GM10266 (cell line): ENCODE measurements around the gene PTGDR2.

Experiments
- DNase-seq: peaks from one replicate; pipeline ENCODE4 v3.0.0; 2012; ENCODE audit errors: extremely low spot score
- TF ChIP-seq, protein P1 (sequence below): IDR thresholded peaks from 2 replicates; pipeline ENCODE4 v1.5.1; 2012; ENCODE audit warnings: mild to moderate bottlenecking, low read depth; ENCODE audit not compliant: control insufficient read depth, insufficient read depth; ENCODE audit errors: missing control alignments

PTGDR2 gene

DNA sequence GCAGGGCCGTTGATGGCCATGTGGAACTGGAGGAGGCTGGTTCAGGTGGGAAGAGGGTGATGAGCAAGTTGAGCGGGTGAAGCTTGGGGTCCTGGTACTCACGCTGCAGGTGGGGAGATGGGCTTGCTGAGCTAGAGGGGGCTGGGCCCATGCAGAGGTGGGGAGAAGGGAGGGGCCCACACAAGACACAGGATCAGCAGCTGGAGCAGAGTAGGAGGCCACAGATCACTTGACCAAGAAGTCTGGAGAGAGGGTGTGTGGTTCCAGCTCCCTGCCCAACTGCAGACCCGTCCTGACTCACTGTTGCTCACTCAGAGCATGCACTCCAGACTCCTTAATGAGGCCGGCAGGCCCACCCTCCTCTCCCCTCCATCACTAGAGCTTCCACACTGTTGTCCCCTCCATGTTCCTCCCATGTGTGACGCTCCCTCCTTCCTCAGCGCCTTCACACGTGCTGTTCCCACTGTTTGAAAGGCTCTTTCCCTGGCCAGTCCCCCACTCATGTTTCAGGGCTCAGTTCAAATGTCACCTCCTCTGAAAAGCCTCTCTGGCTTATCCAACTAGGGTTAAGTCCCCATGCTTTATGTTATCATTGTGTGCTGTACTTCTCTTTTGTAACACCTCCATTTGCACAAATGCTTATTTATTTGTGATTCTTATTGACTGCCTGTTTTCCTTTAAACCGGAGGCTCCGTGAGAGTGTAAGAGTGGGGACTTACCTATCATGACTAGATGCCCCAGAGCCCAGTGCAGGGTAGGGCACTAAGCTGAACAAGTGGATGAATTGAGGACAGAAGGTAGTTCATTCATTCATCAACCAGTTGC, 11.5 kb downstream of the PTGDR2 start:
- DNase-seq = no peak
- TF ChIP-seq, protein P1, sequence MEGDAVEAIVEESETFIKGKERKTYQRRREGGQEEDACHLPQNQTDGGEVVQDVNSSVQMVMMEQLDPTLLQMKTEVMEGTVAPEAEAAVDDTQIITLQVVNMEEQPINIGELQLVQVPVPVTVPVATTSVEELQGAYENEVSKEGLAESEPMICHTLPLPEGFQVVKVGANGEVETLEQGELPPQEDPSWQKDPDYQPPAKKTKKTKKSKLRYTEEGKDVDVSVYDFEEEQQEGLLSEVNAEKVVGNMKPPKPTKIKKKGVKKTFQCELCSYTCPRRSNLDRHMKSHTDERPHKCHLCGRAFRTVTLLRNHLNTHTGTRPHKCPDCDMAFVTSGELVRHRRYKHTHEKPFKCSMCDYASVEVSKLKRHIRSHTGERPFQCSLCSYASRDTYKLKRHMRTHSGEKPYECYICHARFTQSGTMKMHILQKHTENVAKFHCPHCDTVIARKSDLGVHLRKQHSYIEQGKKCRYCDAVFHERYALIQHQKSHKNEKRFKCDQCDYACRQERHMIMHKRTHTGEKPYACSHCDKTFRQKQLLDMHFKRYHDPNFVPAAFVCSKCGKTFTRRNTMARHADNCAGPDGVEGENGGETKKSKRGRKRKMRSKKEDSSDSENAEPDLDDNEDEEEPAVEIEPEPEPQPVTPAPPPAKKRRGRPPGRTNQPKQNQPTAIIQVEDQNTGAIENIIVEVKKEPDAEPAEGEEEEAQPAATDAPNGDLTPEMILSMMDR = no peak

DNA sequence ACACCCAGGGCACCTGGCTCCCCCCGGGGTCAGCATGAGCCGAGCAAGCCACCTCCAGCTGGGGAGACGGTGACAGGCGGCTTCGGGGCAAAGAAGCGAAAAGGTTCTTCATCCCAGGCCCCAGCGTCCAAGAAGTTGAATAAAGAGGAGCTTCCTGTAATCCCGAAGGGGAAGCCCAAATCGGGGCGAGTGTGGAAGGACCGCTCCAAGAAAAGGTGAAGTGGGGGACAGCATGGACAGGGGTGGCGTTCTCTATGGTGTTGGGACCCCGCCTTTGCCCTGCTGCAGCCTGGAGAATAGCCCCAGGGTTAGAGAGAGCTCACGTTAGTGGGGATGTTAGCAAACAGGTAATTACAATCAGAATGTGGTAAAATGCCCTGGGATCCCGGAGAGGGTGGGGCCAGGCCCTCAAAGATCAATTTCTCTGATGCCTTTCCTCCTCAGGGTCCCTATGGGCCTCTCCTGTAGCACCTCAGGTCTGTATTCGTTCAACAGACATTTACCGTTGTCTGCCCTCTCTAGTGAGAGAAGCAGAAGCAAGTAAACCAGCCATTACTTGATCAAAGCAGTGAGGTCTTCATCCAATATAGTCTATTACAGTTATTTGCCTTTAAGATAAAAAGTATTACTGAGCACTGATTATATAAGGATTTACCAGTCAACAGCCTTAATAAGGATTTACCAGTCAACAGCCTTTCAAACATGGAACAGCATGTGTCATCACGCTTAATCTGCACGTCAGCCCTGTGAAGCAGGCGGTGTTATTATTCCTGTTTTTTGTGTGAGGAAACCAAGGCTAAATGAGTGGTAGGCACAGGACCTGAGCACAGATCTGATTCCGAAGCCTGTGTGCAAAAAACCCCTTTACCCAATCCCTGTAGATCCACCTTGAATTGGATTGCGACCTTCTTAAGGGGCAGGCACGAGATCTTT, 12.8 kb downstream of the PTGDR2 start:
- TF ChIP-seq, protein P1 = no peak
- no peak for DNase-seq

DNA sequence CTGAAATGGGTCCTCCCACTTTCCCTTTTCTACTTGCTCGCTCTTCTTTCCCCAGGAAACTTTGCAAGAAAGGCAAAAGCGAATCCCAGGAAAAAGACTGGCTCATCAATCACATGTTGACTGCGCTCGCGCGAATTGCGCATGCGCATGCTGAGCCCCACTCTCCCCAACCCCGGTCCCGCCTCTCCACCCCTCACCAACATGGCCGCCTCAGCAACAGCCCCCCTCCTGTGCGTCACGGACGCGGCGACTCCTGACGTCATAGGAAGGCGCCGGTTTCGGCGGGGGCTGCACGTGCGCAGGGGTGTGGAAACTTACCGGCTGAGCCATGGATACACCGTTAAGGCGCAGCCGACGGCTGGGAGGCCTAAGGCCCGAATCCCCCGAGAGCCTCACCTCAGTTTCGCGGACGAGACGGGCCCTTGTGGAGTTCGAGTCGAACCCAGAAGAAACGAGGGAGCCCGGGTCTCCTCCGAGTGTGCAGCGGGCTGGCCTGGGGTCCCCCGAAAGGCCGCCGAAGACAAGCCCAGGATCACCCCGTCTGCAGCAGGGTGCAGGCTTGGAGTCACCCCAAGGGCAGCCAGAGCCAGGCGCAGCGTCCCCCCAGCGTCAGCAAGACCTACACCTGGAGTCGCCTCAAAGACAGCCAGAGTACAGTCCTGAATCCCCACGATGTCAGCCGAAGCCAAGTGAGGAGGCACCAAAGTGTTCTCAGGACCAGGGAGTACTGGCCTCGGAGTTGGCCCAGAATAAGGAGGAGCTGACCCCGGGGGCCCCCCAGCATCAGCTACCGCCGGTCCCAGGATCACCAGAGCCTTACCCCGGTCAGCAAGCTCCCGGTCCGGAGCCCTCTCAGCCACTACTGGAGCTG, 13.7 kb downstream of the PTGDR2 start, which contains the start of gene CCDC86:
TSS of gene CCDC86 (plus strand) at position 317 of the 871 bp plus-strand sequence. CDS start at position 329, 12 bp downstream.
- peak; percentile 99 for DNase-seq
- TF ChIP-seq, protein P1 = no peak

DNA sequence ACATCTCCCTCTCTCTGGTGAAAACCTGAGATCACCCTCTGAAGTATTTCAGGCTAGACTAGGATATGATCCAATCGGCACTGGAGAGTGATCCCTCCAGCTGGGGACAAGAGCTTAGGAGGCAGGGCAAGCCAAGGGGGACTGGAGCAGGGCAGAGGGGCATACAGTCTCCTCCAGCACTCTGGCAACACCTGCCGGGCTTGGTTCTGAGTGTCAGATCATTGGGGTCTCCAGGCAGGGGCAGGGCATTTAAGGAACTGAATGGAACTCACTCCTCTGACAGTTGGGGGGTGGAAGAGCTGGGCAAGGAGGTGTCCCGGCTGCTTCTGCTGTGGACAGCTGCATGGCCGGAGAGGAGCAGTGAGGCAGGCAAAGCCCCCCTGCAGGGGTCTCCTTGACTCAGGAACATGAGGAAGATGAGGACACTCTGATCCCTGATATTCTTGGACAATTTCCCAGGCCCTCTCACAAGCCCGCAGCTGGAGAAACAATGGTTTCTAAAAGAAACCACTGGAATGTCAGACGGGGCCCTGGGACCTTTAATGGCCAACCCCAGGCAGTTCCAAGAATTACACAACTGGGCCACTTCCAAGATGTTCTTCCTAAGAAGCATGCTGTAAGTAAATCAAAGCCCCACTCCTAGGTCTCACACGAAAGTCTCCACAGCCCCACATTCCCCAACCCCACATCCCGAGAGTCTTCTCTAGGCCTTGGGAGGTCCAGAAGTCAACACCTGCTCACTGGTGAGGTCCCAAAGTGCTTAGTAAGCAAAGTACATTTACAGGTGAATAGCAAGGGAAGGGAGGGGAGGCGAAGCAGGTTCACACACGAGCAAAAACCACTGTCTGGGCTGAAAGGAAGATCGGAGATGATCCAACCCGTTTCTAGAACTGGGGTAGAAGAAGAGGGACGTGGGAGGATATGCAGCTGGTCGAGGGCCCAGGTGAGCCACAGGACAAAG, 15.0 kb downstream of the PTGDR2 start:
- TF ChIP-seq, protein P1 = no peak
- no peak for DNase-seq

DNA sequence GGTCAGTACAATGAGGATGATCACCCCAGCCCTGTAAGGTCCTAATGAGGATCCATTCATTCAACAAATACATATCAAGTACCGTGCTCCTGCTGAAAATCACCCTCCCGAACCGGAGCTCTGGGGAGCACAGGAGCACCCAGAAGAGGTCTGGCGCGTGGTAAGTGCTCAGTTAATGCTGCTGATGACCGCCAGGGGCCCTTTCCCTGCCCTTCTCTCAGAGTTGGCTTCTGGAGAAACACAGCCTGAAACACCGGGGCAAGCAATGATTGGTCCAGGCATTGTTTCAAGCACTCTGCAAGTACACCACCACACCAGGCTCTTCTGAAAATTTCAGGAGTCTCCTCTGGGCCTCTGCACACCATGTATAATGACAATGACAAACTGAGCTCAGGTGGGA, 17.6 kb downstream of the PTGDR2 start:
- DNase-seq = no peak
- TF ChIP-seq, protein P1 = no peak

DNA sequence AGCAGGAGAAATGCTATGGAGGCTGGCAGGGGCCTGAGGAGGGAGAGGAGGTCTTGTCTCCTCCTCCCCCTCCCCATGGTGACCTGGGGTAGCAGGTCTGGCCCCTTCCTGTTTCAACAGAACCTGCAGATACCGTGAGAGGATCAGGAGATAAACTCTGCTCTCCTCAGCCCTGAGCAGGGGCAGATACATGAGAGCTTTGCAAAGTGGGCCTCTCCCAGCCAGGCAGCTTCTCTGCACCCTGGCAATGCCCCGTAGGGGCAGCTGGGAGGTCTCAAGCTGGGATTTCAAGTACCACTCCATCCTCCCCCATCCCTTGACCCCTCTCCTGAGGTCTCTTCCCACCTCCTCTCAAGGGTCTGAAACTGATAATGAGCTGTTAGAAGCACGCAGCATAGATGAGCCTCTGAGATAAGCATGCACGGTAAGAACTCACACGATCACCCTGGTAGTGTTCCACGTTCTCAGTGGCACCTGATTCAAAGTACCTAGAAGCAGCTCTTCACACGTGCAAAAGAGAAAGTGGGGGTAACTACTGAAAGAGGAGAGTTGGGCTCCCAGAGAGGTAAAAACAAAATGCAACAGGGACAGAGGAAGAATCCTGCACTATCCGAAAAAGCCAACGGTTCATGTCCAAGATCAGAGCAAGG, 18.8 kb downstream of the PTGDR2 start:
- TF ChIP-seq, protein P1 = no peak
- DNase-seq = no peak
